AG08395 (cell line): ENCODE measurements around the gene CLEC5A.
"Not testable (repeated sequence)": the region's sequence is repeated elsewhere in the genome, so short reads cannot be mapped to it uniquely, and the experiment has no call there.

Experiments used
- DNase-seq: peaks from one replicate; pipeline ENCODE4 v3.0.0; 2012; ENCODE audit warnings: mixed read lengths, low spot score

The CLEC5A gene

DNA sequence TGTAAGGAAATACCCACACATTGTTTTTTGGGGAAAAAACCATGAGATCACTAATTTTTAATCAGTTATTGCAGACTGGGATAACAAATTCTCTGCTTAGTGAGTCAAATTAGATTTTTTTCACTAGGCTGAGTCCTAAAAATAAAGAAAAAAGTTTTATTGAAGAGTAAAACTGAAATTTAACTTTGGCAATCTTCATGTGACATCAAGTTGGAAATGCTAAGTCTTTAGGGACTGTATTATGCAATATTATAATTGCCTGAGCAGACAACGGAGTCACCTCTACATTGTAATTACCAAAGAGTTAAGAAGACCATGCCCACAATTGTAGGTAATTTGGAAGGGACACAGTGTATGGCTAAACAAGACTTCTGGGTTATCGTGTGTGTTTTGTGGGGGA, 2.2 kb upstream of the CLEC5A start:
- DNase-seq: no peak

DNA sequence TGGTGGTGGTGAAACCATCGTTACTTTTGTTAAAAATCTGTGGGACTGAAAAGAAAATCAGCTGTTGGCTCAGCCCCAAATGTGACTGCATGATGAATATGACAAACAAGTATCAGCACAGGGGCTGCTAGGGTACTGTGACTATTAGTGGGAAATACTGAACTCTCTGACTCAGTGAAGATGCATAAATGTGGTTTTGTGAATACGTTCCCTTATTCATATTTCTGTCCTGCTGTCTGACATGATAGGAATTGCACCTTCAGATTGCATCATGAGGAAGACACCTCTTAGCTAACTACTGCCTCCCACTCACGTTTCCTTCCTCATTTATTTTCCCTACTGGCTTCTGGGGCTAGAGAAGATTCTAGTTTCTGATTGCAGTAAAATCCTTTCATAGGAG, 1.4 kb downstream of the CLEC5A start:
- no peak for DNase-seq

DNA sequence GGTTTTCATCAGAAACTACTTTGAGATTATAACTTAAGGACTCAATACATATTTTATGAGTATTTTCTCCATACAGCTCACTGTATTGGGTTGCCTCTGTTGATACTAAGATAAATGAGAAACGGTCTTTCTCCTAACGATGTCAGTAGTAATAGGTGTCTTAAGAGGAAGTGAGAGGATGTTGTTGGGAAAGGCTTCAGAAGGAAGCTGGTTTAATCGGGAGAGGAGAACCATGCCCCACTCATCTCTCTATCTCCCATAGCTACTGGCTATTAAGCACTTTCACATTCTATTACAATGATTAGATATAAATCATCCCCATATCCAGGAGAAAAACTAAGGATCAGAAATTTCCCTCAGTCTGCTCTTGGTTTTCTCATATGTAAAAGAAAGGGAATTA, 2.0 kb downstream of the CLEC5A start:
- no peak for DNase-seq

DNA sequence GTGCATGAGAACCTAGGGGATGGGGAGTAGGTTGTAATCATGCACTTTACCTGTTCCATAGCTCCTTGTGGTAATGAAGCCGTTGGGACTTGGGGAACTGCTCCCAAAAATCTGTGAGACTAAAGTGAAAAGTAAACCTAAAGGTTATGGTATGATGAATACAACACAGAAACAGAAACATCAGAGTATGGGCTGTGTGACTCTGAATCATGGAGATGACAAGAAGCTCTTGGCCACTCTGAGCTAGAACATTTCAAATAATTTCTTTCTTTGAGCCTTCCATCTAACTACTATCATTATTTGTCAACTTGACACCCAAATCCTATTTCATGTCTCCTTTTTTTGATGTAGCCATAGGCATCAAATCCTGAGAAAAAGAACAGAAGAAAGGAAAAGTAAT, 2.9 kb downstream of the CLEC5A start:
- no peak for DNase-seq

DNA sequence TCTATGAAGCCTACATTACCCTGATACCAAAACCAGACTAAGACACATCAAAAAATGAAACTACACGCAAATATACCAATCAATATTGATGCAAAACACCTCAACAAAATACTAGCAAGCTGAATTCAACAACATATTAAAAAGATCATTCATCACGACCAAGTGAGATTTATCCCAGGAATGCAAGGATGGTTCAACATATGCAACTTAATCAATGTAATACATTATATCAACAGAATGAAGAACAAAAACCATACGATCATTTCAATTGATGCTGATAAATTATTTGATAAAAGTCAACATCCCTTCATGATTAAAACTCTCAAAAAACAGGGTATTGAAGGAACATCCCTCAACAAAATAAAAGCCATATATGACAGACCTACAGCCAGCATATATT, 5.7 kb downstream of the CLEC5A start:
- no peak for DNase-seq

DNA sequence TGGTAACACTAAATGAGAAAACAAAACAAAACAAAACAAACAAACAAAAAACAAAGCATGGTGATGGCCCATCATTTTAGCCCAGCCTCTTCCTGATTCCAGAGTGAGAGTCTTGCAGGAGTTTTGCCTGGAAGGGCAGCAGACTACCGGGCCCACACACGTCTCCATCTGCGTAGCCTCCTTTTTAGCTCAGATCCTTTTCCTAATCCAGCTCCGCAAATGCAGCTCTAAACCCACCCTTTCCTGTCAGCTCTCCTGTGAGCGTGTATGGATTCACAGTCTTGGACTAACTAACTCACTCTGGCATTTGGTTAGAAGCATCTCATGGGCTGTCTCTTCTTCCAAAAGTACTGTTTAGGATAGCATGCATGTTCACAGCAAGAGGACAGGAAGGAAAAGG, 16.6 kb downstream of the CLEC5A start:
- no peak for DNase-seq

DNA sequence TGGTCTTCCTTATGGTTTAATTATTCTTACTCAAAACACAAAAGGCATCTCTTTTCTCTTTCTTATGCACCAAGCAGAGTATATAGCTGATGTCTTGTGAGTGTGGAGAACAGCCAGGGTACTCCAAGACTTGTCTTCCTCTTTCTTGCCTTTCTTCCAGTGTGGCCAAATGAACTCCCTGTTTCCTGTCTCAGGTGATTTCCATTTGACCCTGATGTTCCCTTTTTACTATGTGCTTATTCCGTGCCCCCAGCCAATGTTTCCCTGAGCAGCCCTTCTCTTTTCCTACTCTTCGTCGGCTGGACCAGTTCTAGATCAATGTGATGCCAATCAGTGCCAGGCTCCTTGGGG, 18.0 kb downstream of the CLEC5A start:
- DNase-seq: no peak

DNA sequence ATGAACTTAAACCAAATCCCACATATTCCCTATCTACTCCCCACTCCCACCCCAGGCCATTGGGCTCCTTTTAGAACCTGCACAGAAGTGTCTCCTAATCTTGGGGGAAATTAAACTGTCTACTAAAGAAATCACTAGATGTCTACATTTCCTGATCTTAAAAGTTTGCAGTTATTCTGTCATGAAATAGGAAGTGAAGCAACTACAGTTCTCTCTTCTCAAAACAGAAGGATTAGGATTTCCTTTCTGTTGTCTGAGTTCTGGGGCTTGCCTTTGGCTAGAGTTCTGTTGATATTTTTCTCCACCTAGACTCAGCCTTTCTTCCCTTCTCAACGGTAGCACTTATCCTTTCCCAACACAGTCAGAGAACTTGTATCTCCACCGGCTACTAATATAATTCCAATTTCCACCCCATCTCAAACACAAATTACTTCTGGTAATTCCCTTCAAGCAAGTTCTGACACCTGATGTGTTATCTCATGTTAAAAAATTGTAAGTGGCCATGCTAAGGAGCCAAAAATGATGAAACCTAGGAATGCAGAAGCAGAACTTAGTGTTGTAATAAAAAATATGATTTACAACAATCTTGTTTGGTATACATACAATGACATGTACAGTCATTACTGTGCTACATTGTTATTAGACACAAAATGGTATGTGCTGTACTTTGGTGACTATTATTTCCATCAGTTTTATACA, 18.5 kb downstream of the CLEC5A start:
- DNase-seq: no peak

DNA sequence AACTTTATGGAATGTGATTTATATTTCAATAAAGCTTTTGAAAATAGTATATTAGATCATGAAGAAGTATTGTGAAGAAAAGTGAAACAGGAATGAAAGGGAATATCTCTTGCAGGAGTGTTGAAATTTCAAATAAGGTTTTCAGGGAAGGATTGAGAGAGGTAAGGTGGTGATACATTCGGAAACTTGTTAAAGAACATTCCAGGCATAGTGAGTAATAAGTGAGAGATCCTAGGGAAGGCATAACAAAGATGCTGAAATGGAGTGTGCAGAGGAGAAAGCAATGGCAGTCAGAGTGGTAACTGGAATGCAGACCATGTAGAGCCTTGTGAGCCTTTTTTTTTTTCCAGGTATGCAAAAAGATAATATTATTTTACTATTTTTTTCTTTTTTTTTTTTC, 26.5 kb downstream of the CLEC5A start:
- no peak for DNase-seq

DNA sequence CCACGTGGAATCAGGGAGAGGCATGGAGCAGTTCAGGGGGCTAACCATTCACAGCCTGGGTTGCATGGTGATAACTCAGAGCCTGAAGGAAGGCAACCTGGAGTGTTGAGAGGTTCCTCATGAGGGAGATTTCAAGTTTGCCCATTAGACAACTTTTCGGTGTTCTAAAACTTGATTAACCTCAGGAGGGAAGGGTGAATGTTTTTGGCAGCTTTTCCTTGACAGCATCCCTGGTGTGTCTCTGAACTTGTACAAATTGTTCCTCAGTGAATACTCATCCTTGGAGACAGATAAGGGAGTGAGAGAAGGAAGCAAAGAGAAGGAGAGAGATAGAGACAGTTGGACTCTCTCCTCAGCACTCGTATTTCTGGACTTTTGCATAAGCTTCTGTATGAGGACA, 30.7 kb downstream of the CLEC5A start, which contains the start of gene OR9A4:
OR9A4 (plus strand) TSS at position 301 of the 400 bp plus-strand sequence. CDS start 2,477 bp downstream, outside the sequence.
- DNase-seq: no peak

DNA sequence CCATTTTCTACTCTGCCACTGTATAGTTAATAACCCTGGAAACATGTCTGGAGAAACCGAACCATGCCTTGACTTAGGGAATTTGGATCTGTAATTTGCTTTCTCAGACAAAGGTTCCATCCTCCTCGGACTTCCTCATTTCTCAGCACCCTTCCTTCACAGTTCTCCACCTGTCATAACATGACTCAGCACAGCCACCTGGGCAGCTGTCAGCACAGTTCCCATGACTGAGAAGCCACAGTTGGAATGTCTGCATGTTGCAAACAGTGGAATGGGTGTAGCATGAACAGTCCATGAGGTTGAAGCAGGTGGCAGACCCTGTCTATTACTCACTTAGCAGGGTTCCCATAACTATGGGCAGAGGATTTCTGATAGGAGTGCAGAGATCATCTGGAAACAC, 31.2 kb downstream of the CLEC5A start:
- no peak for DNase-seq

DNA sequence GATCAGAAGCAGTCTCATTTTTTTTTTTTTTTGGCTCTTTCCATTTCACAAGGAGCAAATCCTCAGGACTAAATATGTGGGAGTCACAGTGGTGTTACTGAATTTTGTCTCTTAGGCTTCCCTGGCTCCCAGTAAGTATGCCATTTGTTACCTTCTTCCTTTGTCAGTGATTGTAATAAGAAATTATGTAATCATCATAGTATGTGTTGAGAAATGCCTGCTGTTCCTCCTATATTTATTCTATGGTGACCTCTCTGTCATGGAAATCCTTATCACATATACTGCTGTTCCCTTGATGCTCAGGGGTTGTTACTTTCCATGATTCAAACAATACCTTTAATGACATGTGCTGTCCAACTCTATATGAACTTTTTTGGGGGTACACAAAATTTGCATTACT, 35.4 kb downstream of the CLEC5A start:
- DNase-seq: no peak

DNA sequence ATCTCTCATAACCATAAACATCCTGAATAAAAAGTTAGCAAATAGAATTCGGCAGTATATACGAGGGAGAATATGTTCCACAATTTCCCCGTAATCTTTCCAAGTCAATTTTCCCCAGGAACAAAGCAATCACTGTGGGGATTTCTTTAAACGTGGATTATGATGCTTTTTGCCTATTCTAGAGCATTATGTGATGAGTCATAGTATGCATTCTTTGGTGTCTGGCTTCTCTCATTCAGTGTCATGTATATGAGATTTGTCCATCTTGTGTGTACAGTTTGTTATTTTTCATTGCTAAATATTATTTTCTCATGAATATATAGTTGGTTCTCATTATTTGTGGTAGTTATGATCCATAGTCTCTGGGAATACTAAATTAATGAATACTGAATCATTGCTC, 40.5 kb downstream of the CLEC5A start:
- no peak for DNase-seq

DNA sequence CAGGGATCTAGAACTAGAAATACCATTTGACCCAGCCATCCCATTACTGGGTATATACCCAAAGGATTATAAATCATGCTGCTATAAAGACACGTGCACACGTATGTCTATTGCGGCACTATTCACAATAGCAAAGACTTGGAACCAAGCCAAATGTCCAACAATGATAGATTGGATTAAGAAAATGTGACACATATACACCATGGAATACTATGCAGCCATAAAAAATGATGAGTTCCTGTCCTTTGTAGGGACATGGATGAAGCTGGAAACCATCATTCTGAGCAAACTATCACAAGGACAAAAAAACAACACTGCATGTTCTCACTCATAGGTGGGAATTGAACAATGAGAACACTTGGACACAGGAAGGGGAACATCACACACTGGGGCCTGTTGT, 47.4 kb downstream of the CLEC5A start:
- DNase-seq: not testable (repeated sequence)

DNA sequence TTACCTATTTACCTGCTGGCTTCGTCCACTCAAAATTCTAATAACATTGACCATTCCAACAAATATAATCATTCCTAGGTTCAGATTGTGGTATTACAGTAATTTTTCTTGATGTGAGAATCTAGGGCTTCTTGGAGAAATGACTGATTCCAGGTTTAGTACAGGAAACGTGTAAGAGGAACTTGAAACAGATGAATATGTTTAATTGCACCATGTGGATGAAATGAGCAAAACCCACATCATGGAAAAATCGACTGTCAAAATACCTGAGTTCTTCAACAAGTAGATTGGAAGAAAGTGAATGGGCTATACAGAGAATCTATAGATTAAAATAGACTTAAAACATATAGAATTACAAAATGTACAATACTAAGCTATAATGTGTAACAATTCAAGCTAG, 55.4 kb downstream of the CLEC5A start:
- DNase-seq: no peak

DNA sequence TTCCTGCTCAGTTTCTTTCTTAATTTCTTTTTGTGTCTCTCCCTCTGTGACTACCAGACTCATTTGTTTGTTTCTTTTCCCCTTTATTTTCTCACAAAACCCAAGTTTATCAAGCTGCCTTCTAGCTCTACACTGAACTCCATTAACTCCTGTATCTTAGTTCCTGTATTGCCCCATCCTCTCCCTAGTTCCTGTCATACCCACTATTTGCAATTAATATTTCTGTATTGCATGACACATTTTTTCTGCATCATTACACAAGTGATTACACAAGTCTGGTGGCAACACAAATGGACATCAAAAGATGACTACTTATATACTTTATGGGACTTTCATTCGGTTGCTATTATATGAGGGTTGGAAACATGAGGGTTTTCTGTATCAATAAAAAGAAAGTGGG, 57.5 kb downstream of the CLEC5A start:
- no peak for DNase-seq

DNA sequence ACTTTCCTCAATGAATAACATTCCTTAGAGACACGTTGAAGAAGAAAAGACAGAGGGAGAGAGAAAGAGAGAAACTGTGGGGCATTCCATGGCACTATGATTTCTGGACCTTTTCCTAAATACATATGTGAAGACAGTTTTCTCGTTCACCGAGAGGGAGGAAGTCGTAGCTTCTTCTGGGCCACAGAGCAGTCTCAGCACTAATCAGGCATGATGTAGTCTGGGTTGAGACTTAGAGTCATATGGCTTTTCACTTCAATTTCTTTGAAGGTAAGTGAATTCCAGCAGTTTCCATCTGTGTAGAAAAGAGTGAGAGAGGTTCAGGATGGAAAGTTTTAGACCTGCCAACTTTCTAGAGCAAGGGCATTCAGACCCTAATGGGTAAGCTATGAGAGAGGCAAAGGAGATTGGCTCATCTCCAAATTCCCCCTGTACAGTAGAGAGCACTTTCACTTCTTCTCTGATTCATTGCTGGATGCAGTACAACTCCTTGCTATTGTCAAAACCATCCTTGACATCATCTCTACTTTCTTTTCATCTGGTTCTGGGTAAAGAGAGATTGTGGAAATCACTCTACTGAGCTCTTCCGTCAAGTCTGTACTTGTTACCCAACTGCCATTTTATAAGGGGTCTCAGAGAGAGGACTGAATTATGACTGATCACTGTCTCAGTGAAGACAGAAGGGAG, 62.1 kb downstream of the CLEC5A start:
- no peak for DNase-seq

DNA sequence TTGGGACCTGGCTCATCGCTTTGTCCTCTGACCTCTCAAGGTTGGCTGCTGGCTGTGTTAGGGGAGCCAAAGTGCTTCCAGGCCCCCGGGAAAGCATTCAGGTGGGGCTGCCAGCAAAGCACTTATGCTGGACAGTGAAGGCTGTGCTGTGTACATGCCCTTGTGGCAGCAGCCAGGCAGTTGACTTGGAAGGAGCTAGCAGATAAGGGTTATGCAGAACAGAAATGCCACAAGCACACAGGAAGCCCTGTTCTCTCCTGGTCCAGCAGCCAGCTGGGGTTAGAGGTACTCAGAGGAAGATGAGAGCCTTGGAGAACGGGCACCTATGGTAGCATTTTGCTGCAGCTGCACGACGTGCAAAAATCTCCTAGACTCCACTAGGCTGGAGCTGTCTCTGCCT, 65.8 kb downstream of the CLEC5A start:
- DNase-seq: no peak

DNA sequence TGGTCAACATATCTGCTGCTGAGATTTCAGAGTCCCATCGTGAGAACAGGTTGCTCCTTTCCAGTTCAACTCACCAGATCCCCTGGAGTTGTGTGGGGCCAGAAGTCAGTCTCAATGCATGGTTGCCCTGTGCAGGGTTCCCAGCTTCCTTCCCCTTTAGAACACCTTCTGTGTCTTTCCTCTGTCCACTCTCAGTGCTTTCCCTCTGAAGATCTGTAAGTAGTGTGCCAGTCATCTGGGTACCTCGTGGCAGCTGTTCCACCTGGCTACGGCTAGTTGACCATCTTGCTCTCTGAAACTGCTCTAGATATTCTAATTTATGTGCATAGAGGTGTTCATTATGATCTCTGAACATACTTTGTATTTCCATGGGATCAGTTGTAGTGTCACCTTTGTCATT, 69.4 kb downstream of the CLEC5A start:
- no peak for DNase-seq
